Vagina (tissue), 2 donors: ENCODE data around the gene TNFAIP1.

ENCODE experiments used
- CTCF ChIP-seq, 3 experiments: fragments of 450-650 bp in 2 of 3; fragments of 200-600 bp in 1 of 3; sonication (generic) in 1 of 3; IDR thresholded peaks; one replicate each; pipeline ENCODE4 v1.5.1; 2017 to 2019; ENCODE audit warnings: antibody characterized with exemption in 3 of 3, mild to moderate bottlenecking in 2 of 3, moderate library complexity in 2 of 3
- POLR2A ChIP-seq, 2 donors: fragments of 450-650 bp; IDR thresholded peaks; one replicate each; pipeline ENCODE4 v1.6.1; 2017; ENCODE audit warnings: antibody characterized with exemption in 2 of 2, mild to moderate bottlenecking in 2 of 2, moderate library complexity in 2 of 2
- POLR2AphosphoS5 ChIP-seq, 2 donors: sonication (generic); formaldehyde crosslinking; IDR thresholded peaks; one replicate each; pipeline ENCODE4 v1.9.0; 2017; ENCODE audit warnings: antibody characterized with exemption in 2 of 2, mild to moderate bottlenecking in 2 of 2, low read depth in 1 of 2; ENCODE audit not compliant: insufficient read depth in 1 of 2

GRCh38 chr17:28333083-28333746, 2.3 kb upstream of the TNFAIP1 start:
- no peak for TF ChIP-seq POLR2A (IDR thresholded peaks at IDR 0.05)
- TF ChIP-seq CTCF (IDR thresholded peaks at IDR 0.05), result no peak
- TF ChIP-seq POLR2AphosphoS5 (IDR thresholded peaks at IDR 0.05; ENCODE audit: insufficient read depth in 1 of 2, low read depth in 1 of 2), result no peak
